Stimulated activated naive CD8-positive, alpha-beta T cell treated with anti-CD3 and anti-CD28 coated beads, Interleukin-15, amount 100 ng/mL, for 72 hours (primary cell): ENCODE results near the gene DBF4B.

Source experiments
- ATAC-seq: fragments of 150-1000 bp; cut with Tn5 transposase; 2 replicates; pipeline ENCODE4 v1.10.0; 2021; ENCODE audit warnings: mild to moderate bottlenecking, moderate library complexity
- DNase-seq, 2 donors: peaks; one replicate each; pipeline ENCODE4 v3.0.0; 2021 to 2022
- H3K27ac Mint-ChIP-seq, 2 donors: one replicate each; pipeline ENCODE4 v1.8.0; 2022; ENCODE audit warnings: mild to moderate bottlenecking in 2 of 2, mixed read lengths in 2 of 2, moderate library complexity in 2 of 2
- H3K27me3 Mint-ChIP-seq: one replicate; pipeline ENCODE4 v1.8.0; 2022; ENCODE audit warnings: mixed read lengths
- H3K4me1 Mint-ChIP-seq: one replicate; pipeline ENCODE4 v1.8.0; 2022; ENCODE audit warnings: mild to moderate bottlenecking, mixed read lengths
- H3K4me3 Mint-ChIP-seq, 2 donors: one replicate each; pipeline ENCODE4 v1.8.0; 2022; ENCODE audit warnings: mild to moderate bottlenecking in 2 of 2, mixed read lengths in 2 of 2, moderate library complexity in 1 of 2
- H3K9me3 Mint-ChIP-seq, 2 donors: one replicate each; pipeline ENCODE4 v1.8.0; 2022; ENCODE audit warnings: mixed read lengths in 2 of 2

The DBF4B gene

DNA sequence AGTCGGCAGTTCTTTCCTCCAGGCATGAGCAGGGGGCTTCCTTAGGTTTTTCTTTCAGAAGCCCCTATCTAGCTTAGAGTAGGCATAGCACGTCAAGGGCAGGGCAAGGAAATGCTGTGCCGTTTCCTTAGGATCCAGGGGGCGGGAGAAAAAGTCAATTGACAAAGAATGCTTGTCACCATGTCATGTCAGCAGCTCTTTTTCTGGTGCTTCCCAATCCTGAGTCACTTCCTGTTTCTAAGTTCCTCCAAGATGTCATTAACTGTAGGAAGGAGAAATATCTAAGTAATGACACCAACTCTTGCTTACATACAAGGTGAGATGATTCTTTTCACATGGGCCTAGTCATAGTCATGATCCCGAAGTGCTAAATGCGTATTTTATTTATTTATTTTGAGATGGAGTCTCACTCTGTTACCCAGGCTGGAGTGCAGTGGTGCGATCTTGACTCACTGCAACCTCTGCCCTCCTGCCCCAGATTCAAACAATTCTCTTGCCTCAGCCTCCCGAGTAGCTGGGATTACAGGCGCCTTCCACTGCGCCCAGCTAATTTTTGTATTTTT is 86.5 kb downstream of the DBF4B start:
- Mint-ChIP-seq H3K9me3 (no peaks in the 10 kb centered on the region), H3K4me1 (peaks cover 12% of the 10 kb centered on the region), H3K27ac (no peak overlapping the region), H3K27me3 (no peaks in the 10 kb centered on the region), H3K4me3 (no peak overlapping the region)
- DNase-seq (no peak), ATAC-seq (peak; percentile 18)

DNA sequence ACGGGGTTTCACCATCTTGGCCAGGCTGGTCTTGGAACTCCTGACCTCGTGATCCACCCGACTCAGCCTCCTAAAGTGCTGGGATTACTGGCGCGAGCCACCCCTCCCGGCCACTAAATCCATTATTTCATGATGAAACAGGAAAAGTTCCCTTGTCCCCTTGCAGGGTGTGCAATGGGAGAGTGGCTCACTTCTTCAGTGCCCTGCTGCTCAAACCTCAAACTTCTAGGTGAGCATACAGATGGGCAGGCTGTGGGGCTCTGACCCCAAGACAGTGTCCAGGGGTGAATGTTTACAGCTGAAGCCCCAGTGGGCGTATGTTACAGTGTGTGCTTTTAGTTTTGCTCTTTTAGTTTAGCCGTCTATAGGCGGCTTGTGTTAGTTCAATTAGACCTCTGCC is 87.0 kb downstream of the DBF4B start:
- H3K4me1 Mint-ChIP-seq: peaks cover 12% of the 10 kb centered on the region
- ATAC-seq (no peak), DNase-seq (no peak)
- no peaks in the 10 kb centered on the region for H3K9me3 Mint-ChIP-seq
- no peak overlapping the region for H3K4me3 Mint-ChIP-seq
- no peaks in the 10 kb centered on the region for H3K27me3 Mint-ChIP-seq
- no peak overlapping the region for H3K27ac Mint-ChIP-seq

DNA sequence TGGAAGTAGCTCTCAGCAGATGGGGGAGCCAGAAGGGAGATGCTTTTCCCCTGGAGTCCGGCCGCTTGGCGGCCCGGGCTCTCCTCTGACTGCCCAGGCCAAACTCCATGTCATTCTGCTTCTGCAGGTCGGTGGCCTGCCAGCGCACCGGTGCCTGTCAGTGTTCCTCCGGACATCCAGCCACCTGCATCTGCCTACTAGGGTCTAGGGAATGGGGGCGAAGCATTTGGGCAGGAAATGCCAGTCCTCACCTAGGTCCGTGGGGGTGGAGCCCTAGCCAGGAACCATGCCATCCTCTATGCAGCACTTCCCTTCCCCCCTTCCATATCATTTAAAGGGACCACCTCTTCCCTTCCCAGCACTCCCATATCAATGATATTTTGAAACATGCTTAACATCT is 87.5 kb downstream of the DBF4B start:
- Mint-ChIP-seq H3K4me1 (peaks cover 12% of the 10 kb centered on the region), H3K9me3 (no peaks in the 10 kb centered on the region), H3K27me3 (no peaks in the 10 kb centered on the region), H3K27ac (no peak overlapping the region), H3K4me3 (no peak overlapping the region)
- no peak for ATAC-seq
- no peak for DNase-seq

DNA sequence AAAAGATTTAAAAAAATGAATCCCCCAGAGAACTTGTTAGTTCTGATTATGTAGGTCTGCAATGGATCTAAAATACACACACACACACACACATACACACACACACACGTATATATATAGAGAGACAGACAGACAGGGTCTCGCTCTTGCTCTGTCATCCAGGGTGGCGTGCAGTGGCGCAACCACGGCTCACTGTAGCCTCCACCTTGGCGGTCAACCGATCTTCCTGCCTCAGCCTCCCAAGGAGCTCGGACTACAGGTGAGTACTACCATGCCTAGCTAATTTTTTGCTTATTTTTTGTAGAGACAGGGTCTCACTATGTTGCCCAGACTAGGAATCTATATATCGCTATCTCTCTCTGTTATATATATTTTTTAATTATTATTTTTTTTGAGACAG is 88.3 kb downstream of the DBF4B start:
- Mint-ChIP-seq H3K4me3 (no peak overlapping the region), H3K4me1 (peaks cover 12% of the 10 kb centered on the region), H3K27me3 (no peaks in the 10 kb centered on the region), H3K27ac (no peak overlapping the region), H3K9me3 (no peaks in the 10 kb centered on the region)
- no peak for ATAC-seq
- no peak for DNase-seq

DNA sequence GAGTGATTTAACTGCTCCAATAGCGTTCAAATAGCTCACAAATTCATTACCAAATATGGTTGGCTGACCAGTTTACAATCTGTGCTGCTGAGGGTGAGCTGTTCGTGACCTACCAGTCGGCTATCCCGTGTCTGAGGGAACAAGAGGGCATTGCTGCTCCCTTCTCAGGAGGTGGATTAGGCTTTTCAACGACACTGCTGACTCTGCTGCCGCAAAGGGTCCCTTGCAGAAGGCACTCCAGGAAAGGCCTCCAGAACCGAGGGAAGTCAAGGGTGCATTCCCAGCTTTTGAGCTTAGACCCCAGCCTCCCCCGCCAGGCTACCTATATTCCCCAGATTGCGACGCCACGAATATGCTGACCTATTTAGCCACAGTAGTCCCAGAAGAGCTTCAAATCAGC is 89.3 kb downstream of the DBF4B start:
- Mint-ChIP-seq H3K27ac (peak overlapping the region in 1 of 2 donors; percentile 37), H3K4me1 (peaks cover 12% of the 10 kb centered on the region), H3K4me3 (no peak overlapping the region), H3K27me3 (no peaks in the 10 kb centered on the region), H3K9me3 (no peaks in the 10 kb centered on the region)
- DNase-seq: no peak
- no peak for ATAC-seq

DNA sequence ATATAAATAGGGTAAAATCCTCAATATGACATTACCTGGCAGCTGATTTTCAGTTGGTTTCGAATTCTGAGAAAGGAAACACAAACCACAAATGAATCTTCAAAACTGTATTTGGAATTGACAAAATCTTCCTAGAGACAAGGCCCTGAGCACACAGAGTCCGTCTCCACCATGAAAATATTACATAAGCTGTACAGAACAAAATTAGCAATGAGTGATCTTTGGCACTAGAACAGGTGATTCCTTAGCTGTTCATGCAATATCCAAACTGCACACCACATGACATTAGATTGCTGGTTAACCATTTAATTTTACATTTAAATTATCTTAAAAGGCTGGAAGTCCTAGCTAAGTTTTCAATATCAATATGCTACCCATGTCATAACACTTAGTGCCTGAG is 89.9 kb downstream of the DBF4B start:
- H3K4me1 Mint-ChIP-seq: peaks cover 12% of the 10 kb centered on the region
- no peak for ATAC-seq
- no peak overlapping the region for H3K27ac Mint-ChIP-seq
- no peaks in the 10 kb centered on the region for H3K9me3 Mint-ChIP-seq
- DNase-seq: no peak
- H3K27me3 Mint-ChIP-seq: no peaks in the 10 kb centered on the region
- H3K4me3 Mint-ChIP-seq: no peak overlapping the region
